ENCODE measurements around the gene KIF21A.

Gene KIF21A

GRCh38 chr12:39278426-39278825 lies 164.5 kb downstream of the KIF21A start:
- Histone ChIP-seq H4K20me1 (ENCODE audit: low read depth, low read length) (no peaks in the 10 kb centered on the region), H3K27ac (ENCODE audit: low read depth, low read length) (no peak overlapping the region), H3K9me3 (ENCODE audit: insufficient read depth, low read length) (no peaks in the 10 kb centered on the region), H3K4me3 (ENCODE audit: insufficient read depth, low read length, poor library complexity, severe bottlenecking) (no peak overlapping the region), H3K9ac (ENCODE audit: low read length) (no peak overlapping the region), H3K79me2 (ENCODE audit: insufficient read depth, low read length) (no peaks in the 10 kb centered on the region), H2AFZ (ENCODE audit: low read depth, low read length, severe bottlenecking) (no peak overlapping the region), H3F3A (ENCODE audit: insufficient read depth) (no peaks in the 10 kb centered on the region), H3K4me2 (ENCODE audit: low read depth, low read length, poor library complexity, severe bottlenecking) (no peak overlapping the region), H3K36me3 (ENCODE audit: low read length) (no peaks in the 10 kb centered on the region), H3K27me3 (ENCODE audit: low read length) (no peaks in the 10 kb centered on the region), H3K9me2 (replicated peaks; ENCODE audit: insufficient read depth, low read length) (no peaks in the 10 kb centered on the region)
- no peak for TF ChIP-seq CTCF (IDR thresholded peaks at IDR 0.05; ENCODE audit: insufficient read depth, low read length, poor library complexity, severe bottlenecking)
- no peak for TF ChIP-seq EZH2phosphoT487 (conservative IDR thresholded peaks at IDR 0.05; ENCODE audit: low read length)

GRCh38 chr12:39277416-39277815 lies 165.5 kb downstream of the KIF21A start:
- Histone ChIP-seq H3K4me2 (ENCODE audit: low read depth, low read length, poor library complexity, severe bottlenecking) (no peak overlapping the region), H3F3A (ENCODE audit: insufficient read depth) (no peaks in the 10 kb centered on the region), H3K27ac (ENCODE audit: low read depth, low read length) (no peak overlapping the region), H3K4me3 (ENCODE audit: insufficient read depth, low read length, poor library complexity, severe bottlenecking) (no peak overlapping the region), H3K79me2 (ENCODE audit: insufficient read depth, low read length) (no peaks in the 10 kb centered on the region), H2AFZ (ENCODE audit: low read depth, low read length, severe bottlenecking) (no peak overlapping the region), H3K9me2 (replicated peaks; ENCODE audit: insufficient read depth, low read length) (no peaks in the 10 kb centered on the region), H3K9me3 (ENCODE audit: insufficient read depth, low read length) (no peaks in the 10 kb centered on the region), H3K36me3 (ENCODE audit: low read length) (no peaks in the 10 kb centered on the region), H3K27me3 (ENCODE audit: low read length) (no peaks in the 10 kb centered on the region), H4K20me1 (ENCODE audit: low read depth, low read length) (no peaks in the 10 kb centered on the region), H3K9ac (ENCODE audit: low read length) (no peak overlapping the region)
- TF ChIP-seq CTCF (IDR thresholded peaks at IDR 0.05; ENCODE audit: insufficient read depth, low read length, poor library complexity, severe bottlenecking) (no peak), EZH2phosphoT487 (conservative IDR thresholded peaks at IDR 0.05; ENCODE audit: low read length) (no peak)

- Histone ChIP-seq H3K36me3 (ENCODE audit: low read length) (no peaks in the 10 kb centered on the region), H3K9me2 (replicated peaks; ENCODE audit: insufficient read depth, low read length) (no peaks in the 10 kb centered on the region), H3K9ac (ENCODE audit: low read length) (no peak overlapping the region), H3F3A (ENCODE audit: insufficient read depth) (no peaks in the 10 kb centered on the region), H3K4me2 (ENCODE audit: low read depth, low read length, poor library complexity, severe bottlenecking) (no peak overlapping the region), H3K79me2 (ENCODE audit: insufficient read depth, low read length) (no peaks in the 10 kb centered on the region), H3K4me3 (ENCODE audit: insufficient read depth, low read length, poor library complexity, severe bottlenecking) (no peak overlapping the region), H2AFZ (ENCODE audit: low read depth, low read length, severe bottlenecking) (no peak overlapping the region), H3K27ac (ENCODE audit: low read depth, low read length) (no peak overlapping the region), H3K27me3 (ENCODE audit: low read length) (no peaks in the 10 kb centered on the region), H4K20me1 (ENCODE audit: low read depth, low read length) (no peaks in the 10 kb centered on the region), H3K9me3 (ENCODE audit: insufficient read depth, low read length) (no peaks in the 10 kb centered on the region)
- TF ChIP-seq CTCF (IDR thresholded peaks at IDR 0.05; ENCODE audit: insufficient read depth, low read length, poor library complexity, severe bottlenecking): no peak
- no peak for TF ChIP-seq EZH2phosphoT487 (conservative IDR thresholded peaks at IDR 0.05; ENCODE audit: low read length)
Observed at GRCh38 chr12:39275846-39276245, 167.1 kb downstream of the KIF21A start.

All from SU-DHL-6 (cell line).